ENCODE measurements around the gene DAAM1.

- TF ChIP-seq CTCF (IDR thresholded peaks at IDR 0.05 in 8 of 11, conservative IDR thresholded peaks at IDR 0.05 in 3 of 11) (no peak), POLR2A (IDR thresholded peaks at IDR 0.05) (no peak)
Observed at GRCh38 chr14:59407246-59408010, 219.0 kb downstream of the DAAM1 start.

All from spleen (tissue), 7 donors.